ENCODE results near the gene SPATA1. TPM values are rescaled to one million over a fixed set of nuclear protein-coding genes. Genes with fewer than 3 reads are reported as not detected.

The SPATA1 gene, protein sequence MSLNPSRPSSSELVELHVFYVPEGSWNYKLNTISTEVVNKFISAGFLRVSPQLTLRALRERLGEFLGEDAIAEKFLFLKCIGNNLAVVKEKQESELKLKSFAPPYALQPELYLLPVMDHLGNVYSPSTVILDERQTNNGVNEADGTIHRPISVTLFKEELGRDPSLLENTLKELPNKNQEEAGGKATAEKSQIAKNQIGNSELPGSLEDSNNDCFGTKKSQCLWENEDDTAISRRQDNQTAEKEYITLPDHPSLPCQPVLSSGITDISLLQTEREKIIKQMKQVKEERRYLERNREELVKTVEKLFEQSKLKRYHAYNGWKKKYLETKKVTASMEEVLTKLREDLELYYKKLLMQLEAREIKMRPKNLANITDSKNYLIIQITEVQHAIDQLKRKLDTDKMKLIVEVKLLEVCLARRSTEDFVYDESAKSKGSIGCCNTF
- 1.2 TPM for total RNA-seq (ENCODE audit: unreplicated experiment)
- long read RNA-seq: 0 reads

DNA sequence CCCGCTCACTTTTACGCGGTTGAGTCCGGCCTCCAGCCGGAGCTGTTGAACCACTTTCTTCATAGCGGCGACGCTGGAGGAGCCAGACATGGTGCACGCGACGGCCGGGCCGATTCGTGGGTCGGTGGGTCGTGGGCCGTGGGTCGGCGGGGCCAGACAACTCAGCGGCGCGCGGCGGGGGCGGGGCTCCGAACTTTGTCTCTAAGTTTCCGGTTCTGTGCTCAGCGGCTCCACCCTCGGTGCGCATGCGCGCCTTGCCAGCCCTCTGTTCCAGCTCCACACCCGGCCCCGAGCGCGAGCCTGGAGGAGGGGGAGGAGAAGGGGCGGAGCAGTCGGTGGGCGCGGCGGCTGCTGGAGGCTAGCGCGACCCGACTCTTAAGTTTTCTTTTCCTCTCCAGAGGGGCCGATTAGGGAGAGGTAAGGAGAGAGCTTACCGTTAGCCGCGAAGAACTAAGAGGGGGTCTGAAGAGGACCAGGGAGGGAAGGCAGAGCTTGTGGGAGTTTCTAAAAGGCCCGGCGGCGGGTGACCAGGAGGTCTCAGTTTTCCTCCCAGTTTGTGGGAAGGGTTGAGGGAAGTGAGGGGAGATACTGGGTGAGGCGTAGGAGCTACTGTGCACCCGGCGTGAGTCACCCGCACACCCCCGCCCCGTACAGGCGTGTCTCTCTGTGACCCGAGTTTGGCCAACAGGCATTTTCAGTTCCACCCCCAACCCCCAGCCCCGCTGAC, at the start of gene SPATA1, which contains the start of gene GNG5:
SPATA1 (plus strand) TSS at position 385 of the 727 bp plus-strand sequence. CDS start 9,974 bp downstream, outside the sequence.
GNG5 (minus strand) TSS at position 580 of the 727 bp plus-strand sequence; CDS start at position 90, 490 bp downstream.
- Mint-ChIP-seq H3K36me3 (ENCODE audit: low read depth, unreplicated experiment) (peaks cover 8% of the 10 kb centered on the region), H3K27ac (ENCODE audit: unreplicated experiment) (peak within 1 kb of the TSS; percentile 100), H3K4me1 (ENCODE audit: unreplicated experiment) (peaks cover 26% of the 10 kb centered on the region), H3K4me3 (ENCODE audit: unreplicated experiment) (peak within 1 kb of the TSS; percentile 100), H3K9me3 (ENCODE audit: unreplicated experiment) (peaks cover 5% of the 10 kb centered on the region), H3K27me3 (ENCODE audit: unreplicated experiment) (peaks cover 10% of the 10 kb centered on the region)
- peak; percentile 98 for DNase-seq (ENCODE audit: low spot score)
- TF ChIP-seq, protein P1, sequence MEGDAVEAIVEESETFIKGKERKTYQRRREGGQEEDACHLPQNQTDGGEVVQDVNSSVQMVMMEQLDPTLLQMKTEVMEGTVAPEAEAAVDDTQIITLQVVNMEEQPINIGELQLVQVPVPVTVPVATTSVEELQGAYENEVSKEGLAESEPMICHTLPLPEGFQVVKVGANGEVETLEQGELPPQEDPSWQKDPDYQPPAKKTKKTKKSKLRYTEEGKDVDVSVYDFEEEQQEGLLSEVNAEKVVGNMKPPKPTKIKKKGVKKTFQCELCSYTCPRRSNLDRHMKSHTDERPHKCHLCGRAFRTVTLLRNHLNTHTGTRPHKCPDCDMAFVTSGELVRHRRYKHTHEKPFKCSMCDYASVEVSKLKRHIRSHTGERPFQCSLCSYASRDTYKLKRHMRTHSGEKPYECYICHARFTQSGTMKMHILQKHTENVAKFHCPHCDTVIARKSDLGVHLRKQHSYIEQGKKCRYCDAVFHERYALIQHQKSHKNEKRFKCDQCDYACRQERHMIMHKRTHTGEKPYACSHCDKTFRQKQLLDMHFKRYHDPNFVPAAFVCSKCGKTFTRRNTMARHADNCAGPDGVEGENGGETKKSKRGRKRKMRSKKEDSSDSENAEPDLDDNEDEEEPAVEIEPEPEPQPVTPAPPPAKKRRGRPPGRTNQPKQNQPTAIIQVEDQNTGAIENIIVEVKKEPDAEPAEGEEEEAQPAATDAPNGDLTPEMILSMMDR (IDR thresholded peaks at IDR 0.05; ENCODE audit: unreplicated experiment): no peak

DNA sequence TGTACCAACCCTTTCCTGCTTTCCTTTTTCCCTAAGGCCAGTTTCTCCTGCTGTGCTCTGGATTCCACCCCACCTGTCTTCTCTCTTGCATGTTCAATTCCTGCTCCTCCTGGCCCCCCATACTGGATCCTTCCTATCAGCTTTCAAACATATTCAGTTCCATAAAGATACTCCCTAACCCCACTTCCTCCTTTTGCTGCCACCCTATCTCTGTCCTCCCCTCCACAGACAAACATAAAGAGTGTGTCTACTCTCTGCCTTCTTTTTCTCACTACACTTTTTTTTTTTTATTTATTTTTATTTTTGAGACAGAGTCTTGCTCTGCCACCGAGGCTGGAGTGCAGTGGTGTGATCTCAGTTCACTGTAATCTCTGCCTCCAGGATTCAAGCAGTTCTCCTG, 44.1 kb upstream of the SPATA1 start:
- H3K4me1 Mint-ChIP-seq (ENCODE audit: unreplicated experiment): no peaks in the 10 kb centered on the region
- no peaks in the 10 kb centered on the region for H3K36me3 Mint-ChIP-seq (ENCODE audit: low read depth, unreplicated experiment)
- H3K27me3 Mint-ChIP-seq (ENCODE audit: unreplicated experiment): no peaks in the 10 kb centered on the region
- no peak overlapping the region for H3K27ac Mint-ChIP-seq (ENCODE audit: unreplicated experiment)
- H3K4me3 Mint-ChIP-seq (ENCODE audit: unreplicated experiment): no peak overlapping the region
- TF ChIP-seq, protein P1 (IDR thresholded peaks at IDR 0.05; ENCODE audit: unreplicated experiment): no peak
- H3K9me3 Mint-ChIP-seq (ENCODE audit: unreplicated experiment): no peaks in the 10 kb centered on the region
- DNase-seq (ENCODE audit: low spot score): no peak

DNA sequence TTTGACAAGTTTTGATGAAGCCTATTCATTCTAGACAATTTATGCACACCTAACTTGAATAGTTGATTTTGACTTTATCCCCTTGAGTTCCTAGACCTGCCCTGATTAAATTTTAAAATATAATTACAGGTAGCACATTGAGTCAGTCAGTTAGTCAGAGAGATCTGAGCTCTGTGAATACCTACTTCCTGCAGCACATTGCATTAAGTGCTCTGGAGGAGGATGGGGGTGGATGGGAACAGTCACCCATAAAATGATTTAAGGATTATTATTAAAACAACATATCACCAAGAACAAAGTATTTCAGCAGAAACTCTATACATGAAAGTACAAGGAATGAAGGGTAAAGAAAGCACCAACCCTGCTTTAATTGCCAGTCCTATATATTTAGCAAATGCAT, 38.9 kb upstream of the SPATA1 start:
- TF ChIP-seq, protein P1 (IDR thresholded peaks at IDR 0.05; ENCODE audit: unreplicated experiment): no peak
- DNase-seq (ENCODE audit: low spot score): no peak
- Mint-ChIP-seq H3K27ac (ENCODE audit: unreplicated experiment) (no peak overlapping the region), H3K4me3 (ENCODE audit: unreplicated experiment) (no peak overlapping the region), H3K36me3 (ENCODE audit: low read depth, unreplicated experiment) (no peaks in the 10 kb centered on the region), H3K4me1 (ENCODE audit: unreplicated experiment) (no peaks in the 10 kb centered on the region), H3K9me3 (ENCODE audit: unreplicated experiment) (no peaks in the 10 kb centered on the region), H3K27me3 (ENCODE audit: unreplicated experiment) (no peaks in the 10 kb centered on the region)

DNA sequence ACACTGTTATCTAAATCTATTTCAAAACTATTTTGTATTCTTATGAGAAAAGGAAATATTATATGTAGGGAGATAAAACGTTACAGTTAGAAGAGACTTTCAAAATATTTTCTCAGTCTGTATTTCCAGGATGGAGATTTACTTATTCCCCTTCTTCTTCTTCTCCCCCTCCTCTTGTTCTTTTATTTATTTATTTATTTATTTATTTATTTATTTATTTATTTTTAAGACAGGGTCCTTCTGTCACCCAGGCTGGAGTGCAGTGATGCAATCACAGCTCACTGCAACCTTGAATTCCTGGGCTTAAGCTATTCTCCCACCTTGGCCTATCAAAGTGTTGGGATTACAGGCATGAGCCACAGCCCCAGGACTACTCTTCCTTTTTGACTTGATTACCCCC, 30.0 kb upstream of the SPATA1 start:
- peaks cover 6% of the 10 kb centered on the region for H3K36me3 Mint-ChIP-seq (ENCODE audit: low read depth, unreplicated experiment)
- H3K27ac Mint-ChIP-seq (ENCODE audit: unreplicated experiment): no peak overlapping the region
- H3K4me1 Mint-ChIP-seq (ENCODE audit: unreplicated experiment): peaks cover 5% of the 10 kb centered on the region
- no peak for DNase-seq (ENCODE audit: low spot score)
- H3K4me3 Mint-ChIP-seq (ENCODE audit: unreplicated experiment): no peak overlapping the region
- TF ChIP-seq, protein P1 (IDR thresholded peaks at IDR 0.05; ENCODE audit: unreplicated experiment): no peak
- H3K9me3 Mint-ChIP-seq (ENCODE audit: unreplicated experiment): no peaks in the 10 kb centered on the region
- H3K27me3 Mint-ChIP-seq (ENCODE audit: unreplicated experiment): peaks cover 5% of the 10 kb centered on the region
